Endothelial cell (in vitro differentiated cells): ENCODE data around the gene PARD3B. TPM values are rescaled to one million over a fixed set of nuclear protein-coding genes. Genes with fewer than 3 reads are reported as not detected.

ENCODE experiments used
- DNase-seq: peaks from one replicate; pipeline ENCODE4 v3.0.0; 2021; ENCODE audit warnings: low spot score
- H3K27ac Mint-ChIP-seq: one replicate; pipeline ENCODE4 v1.8.0; 2021; ENCODE audit warnings: mixed read lengths, inconsistent platforms; ENCODE audit not compliant: unreplicated experiment
- H3K27me3 Mint-ChIP-seq: one replicate; pipeline ENCODE4 v1.8.0; 2021; ENCODE audit warnings: mild to moderate bottlenecking, moderate library complexity, mixed read lengths, inconsistent platforms; ENCODE audit not compliant: unreplicated experiment
- H3K36me3 Mint-ChIP-seq: one replicate; pipeline ENCODE4 v1.8.0; 2021; ENCODE audit warnings: mild to moderate bottlenecking, low read depth, mixed read lengths, inconsistent platforms; ENCODE audit not compliant: unreplicated experiment
- H3K4me1 Mint-ChIP-seq: one replicate; pipeline ENCODE4 v1.8.0; 2021; ENCODE audit warnings: mild to moderate bottlenecking, mixed read lengths, inconsistent platforms; ENCODE audit not compliant: unreplicated experiment
- H3K4me3 Mint-ChIP-seq: one replicate; pipeline ENCODE4 v1.8.0; 2021; ENCODE audit warnings: mild to moderate bottlenecking, mixed read lengths, inconsistent platforms; ENCODE audit not compliant: unreplicated experiment
- H3K9me3 Mint-ChIP-seq: one replicate; pipeline ENCODE4 v1.8.0; 2021; ENCODE audit warnings: mixed read lengths, inconsistent platforms; ENCODE audit not compliant: unreplicated experiment
- total RNA-seq: library from RNA; stranded (reverse); fragmentation: NEBNext Ultra II Directional; extraction: Animal tissue kit (Norgen Biotek cat#: 25700); gene quantifications from one replicate; pipeline ENCODE4 v1.2.1, GENCODE V29; 2021; ENCODE audit not compliant: unreplicated experiment
- TF ChIP-seq, protein P1 (sequence below): fragments of 200-600 bp; sonication (generic); IDR thresholded peaks from one replicate; pipeline ENCODE4 v1.5.0; 2021; ENCODE audit warnings: antibody characterized with exemption; ENCODE audit not compliant: unreplicated experiment

PARD3B gene
- total RNA-seq, 1 donor from 2014 or later, result 17.4 TPM

- DNase-seq, result no peak
- Mint-ChIP-seq H3K4me3 (no peak overlapping the region), H3K9me3 (no peaks in the 10 kb centered on the region), H3K36me3 (no peaks in the 10 kb centered on the region), H3K27me3 (peaks cover 4% of the 10 kb centered on the region), H3K27ac (no peak overlapping the region), H3K4me1 (peaks cover 7% of the 10 kb centered on the region)
- TF ChIP-seq, protein P1, sequence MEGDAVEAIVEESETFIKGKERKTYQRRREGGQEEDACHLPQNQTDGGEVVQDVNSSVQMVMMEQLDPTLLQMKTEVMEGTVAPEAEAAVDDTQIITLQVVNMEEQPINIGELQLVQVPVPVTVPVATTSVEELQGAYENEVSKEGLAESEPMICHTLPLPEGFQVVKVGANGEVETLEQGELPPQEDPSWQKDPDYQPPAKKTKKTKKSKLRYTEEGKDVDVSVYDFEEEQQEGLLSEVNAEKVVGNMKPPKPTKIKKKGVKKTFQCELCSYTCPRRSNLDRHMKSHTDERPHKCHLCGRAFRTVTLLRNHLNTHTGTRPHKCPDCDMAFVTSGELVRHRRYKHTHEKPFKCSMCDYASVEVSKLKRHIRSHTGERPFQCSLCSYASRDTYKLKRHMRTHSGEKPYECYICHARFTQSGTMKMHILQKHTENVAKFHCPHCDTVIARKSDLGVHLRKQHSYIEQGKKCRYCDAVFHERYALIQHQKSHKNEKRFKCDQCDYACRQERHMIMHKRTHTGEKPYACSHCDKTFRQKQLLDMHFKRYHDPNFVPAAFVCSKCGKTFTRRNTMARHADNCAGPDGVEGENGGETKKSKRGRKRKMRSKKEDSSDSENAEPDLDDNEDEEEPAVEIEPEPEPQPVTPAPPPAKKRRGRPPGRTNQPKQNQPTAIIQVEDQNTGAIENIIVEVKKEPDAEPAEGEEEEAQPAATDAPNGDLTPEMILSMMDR, result no peak
These were observed 1117.1 kb downstream of the PARD3B start for GRCh38 chr2:205662206-205662965.

DNA sequence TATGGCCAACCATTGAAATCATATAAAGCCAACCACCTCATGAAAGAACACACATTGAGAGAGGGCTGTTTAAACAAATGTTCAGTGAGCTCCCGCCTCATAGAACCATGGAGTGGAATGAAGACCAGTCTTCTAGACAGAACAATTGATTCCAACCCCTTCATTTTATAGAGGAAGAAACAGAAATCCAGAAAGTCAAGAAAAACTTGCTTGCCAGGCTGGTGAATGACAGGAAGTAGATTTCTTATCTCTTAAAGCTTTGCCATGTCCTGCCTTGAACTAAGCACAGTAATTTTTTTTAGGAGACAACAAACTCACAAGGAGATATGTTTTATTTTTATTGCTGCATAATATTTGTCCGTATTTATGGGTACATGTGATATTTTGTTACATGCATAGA lies 1120.5 kb downstream of the PARD3B start:
- Mint-ChIP-seq H3K27ac (no peak overlapping the region), H3K27me3 (no peaks in the 10 kb centered on the region), H3K9me3 (no peaks in the 10 kb centered on the region), H3K4me1 (peaks cover 7% of the 10 kb centered on the region), H3K4me3 (no peak overlapping the region), H3K36me3 (no peaks in the 10 kb centered on the region)
- TF ChIP-seq, protein P1, result no peak
- DNase-seq, result no peak
